RWPE2 (cell line): ENCODE measurements around the gene PMS1.
A peak's percentile ranks its signal among the peaks of the same experiment; 100 is the strongest.

Source experiments
- ATAC-seq: fragments of 200-7000 bp; cut with Tn5 transposase; 3 replicates; pipeline ENCODE4 v1.9.1; 2021; ENCODE audit warnings: low read depth
- DNase-seq: peaks from one replicate; pipeline ENCODE4 v3.0.0-alpha.2; 2020; ENCODE audit warnings: low spot score
- H3K27ac ChIP-seq: fragments of 450-650 bp; 2 replicates; pipeline ENCODE4 v1.5.1; 2017; ENCODE audit warnings: mild to moderate bottlenecking; ENCODE audit not compliant: poor library complexity, severe bottlenecking
- H3K27me3 ChIP-seq: fragments of 250-450 bp; sonication (Bioruptor Pico); 2 replicates; pipeline ENCODE4 v1.5.1; 2021; ENCODE audit warnings: mild to moderate bottlenecking, moderate library complexity; ENCODE audit not compliant: insufficient read depth, poor library complexity, severe bottlenecking
- H3K36me3 ChIP-seq: fragments of 250-450 bp; sonication (Bioruptor Pico); 2 replicates; pipeline ENCODE4 v1.5.1; 2020; ENCODE audit warnings: low read depth, mild to moderate bottlenecking, moderate library complexity
- H3K4me1 ChIP-seq: fragments of 250-450 bp; sonication (Bioruptor Pico); 2 replicates; pipeline ENCODE4 v1.5.1; 2021; ENCODE audit warnings: mild to moderate bottlenecking, moderate library complexity; ENCODE audit not compliant: insufficient read depth, poor library complexity, severe bottlenecking
- H3K4me3 ChIP-seq: fragments of 250-450 bp; sonication (Bioruptor Pico); 2 replicates; pipeline ENCODE4 v1.5.1; 2021; ENCODE audit warnings: mild to moderate bottlenecking, moderate library complexity; ENCODE audit not compliant: severe bottlenecking
- H3K9me3 ChIP-seq: fragments of 250-450 bp; sonication (Bioruptor Pico); 2 replicates; pipeline ENCODE4 v1.5.1; 2021; ENCODE audit warnings: mild to moderate bottlenecking, moderate library complexity; ENCODE audit not compliant: severe bottlenecking
- CTCF ChIP-seq: fragments of 450-650 bp; IDR thresholded peaks from one replicate; pipeline ENCODE4 v1.5.1; 2017; ENCODE audit warnings: mild to moderate bottlenecking, moderate library complexity; ENCODE audit not compliant: poor library complexity, severe bottlenecking

PMS1 gene

DNA sequence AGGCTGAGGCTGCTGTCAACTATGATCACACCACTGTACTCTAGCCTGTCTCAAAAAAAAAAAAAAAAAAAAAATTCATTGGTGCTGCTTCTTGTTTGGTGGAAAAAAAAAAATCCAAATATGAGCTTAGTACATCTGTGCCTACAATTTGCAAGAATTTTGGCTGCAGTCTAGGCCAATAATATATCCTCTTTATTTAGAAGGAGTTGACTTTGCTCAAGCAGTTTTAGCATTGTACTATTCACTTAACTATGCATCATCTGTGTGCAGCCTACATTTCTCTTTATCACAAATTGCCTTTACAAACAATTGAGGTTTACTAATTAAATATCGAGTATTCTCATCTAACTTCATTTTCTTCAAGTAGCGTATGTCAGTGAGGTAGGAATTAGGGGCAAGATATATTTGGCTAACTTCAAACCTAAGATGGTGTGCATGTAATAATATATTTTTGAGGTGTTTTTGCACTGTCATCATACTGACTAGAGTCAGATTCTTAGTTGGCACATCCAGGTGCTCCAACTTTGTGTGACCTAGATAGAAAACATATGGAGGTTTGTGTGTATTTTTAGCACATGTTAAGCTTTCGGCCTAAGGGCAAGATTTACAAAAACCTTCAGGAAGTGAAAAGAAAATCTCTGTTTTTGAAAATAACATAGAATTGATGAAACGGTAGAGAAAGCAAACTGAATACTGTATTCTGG is 51.8 kb downstream of the PMS1 start:
- TF ChIP-seq CTCF, result no peak
- Histone ChIP-seq H3K27ac (peak overlapping the region; percentile 38), H3K36me3 (peaks cover 25% of the 10 kb centered on the region), H3K4me1 (peaks cover 11% of the 10 kb centered on the region), H3K27me3 (no peaks in the 10 kb centered on the region), H3K9me3 (no peaks in the 10 kb centered on the region), H3K4me3 (no peak overlapping the region)
- no peak for DNase-seq
- peak; percentile 53 for ATAC-seq

GRCh38 chr2:189836644-189837043 is 52.4 kb downstream of the PMS1 start:
- Histone ChIP-seq H3K9me3 (no peaks in the 10 kb centered on the region), H3K27me3 (no peaks in the 10 kb centered on the region), H3K36me3 (peaks cover 27% of the 10 kb centered on the region), H3K4me3 (no peak overlapping the region), H3K4me1 (peaks cover 11% of the 10 kb centered on the region), H3K27ac (peak overlapping the region; percentile 38)
- no peak for DNase-seq
- peak; percentile 93 for ATAC-seq
- TF ChIP-seq CTCF, result no peak

GRCh38 chr2:189837326-189837725 is 53.1 kb downstream of the PMS1 start:
- Histone ChIP-seq H3K27me3 (no peaks in the 10 kb centered on the region), H3K4me3 (no peak overlapping the region), H3K27ac (peak overlapping the region; percentile 38), H3K9me3 (no peaks in the 10 kb centered on the region), H3K36me3 (peaks cover 23% of the 10 kb centered on the region), H3K4me1 (peaks cover 11% of the 10 kb centered on the region)
- ATAC-seq (no peak), DNase-seq (no peak)
- no peak for TF ChIP-seq CTCF

DNA sequence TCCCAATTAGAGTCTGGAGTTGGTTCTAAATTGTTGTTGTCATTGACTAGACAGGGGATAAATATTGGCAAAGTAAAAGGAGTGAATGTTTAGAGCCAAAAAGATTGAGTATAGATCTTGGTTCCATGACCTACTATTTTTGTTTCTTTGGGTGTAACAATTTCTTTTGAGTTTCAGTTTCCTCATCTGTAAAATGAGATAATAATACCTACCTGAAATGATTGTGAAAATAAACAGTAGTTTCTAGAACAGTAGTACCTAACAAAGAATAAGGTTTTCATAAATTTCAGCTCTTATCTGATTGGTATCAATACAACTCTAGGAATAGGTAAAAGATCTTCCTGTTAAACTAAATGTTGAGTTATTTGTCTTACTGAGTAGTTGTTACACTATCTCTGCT is 56.8 kb downstream of the PMS1 start:
- ATAC-seq, result no peak
- Histone ChIP-seq H3K36me3 (peaks cover 47% of the 10 kb centered on the region), H3K27me3 (no peaks in the 10 kb centered on the region), H3K9me3 (no peaks in the 10 kb centered on the region), H3K4me3 (no peak overlapping the region), H3K4me1 (peaks cover 18% of the 10 kb centered on the region), H3K27ac (no peak overlapping the region)
- no peak for TF ChIP-seq CTCF
- no peak for DNase-seq

- H3K4me1 ChIP-seq, result peaks cover 10% of the 10 kb centered on the region
- no peaks in the 10 kb centered on the region for H3K9me3 ChIP-seq
- DNase-seq (no peak), ATAC-seq (no peak)
- peaks cover 61% of the 10 kb centered on the region for H3K36me3 ChIP-seq
- H3K27ac ChIP-seq, result no peak overlapping the region
- no peaks in the 10 kb centered on the region for H3K27me3 ChIP-seq
- TF ChIP-seq CTCF, result no peak
- no peak overlapping the region for H3K4me3 ChIP-seq
These were observed 64.0 kb downstream of the PMS1 start for GRCh38 chr2:189848276-189848675.
